Endothelial cell (in vitro differentiated cells): ENCODE data around the gene INHBE. TPM values are rescaled to one million over a fixed set of nuclear protein-coding genes. Genes with fewer than 3 reads are reported as not detected.
"Not testable (repeated sequence)": the region's sequence is repeated elsewhere in the genome, so short reads cannot be mapped to it uniquely, and the experiment has no call there.

Experiments
- DNase-seq: peaks from one replicate; pipeline ENCODE4 v3.0.0; 2021; ENCODE audit warnings: low spot score
- H3K27ac Mint-ChIP-seq: one replicate; pipeline ENCODE4 v1.8.0; 2021; ENCODE audit warnings: mixed read lengths, inconsistent platforms; ENCODE audit not compliant: unreplicated experiment
- H3K27me3 Mint-ChIP-seq: one replicate; pipeline ENCODE4 v1.8.0; 2021; ENCODE audit warnings: mild to moderate bottlenecking, moderate library complexity, mixed read lengths, inconsistent platforms; ENCODE audit not compliant: unreplicated experiment
- H3K36me3 Mint-ChIP-seq: one replicate; pipeline ENCODE4 v1.8.0; 2021; ENCODE audit warnings: mild to moderate bottlenecking, low read depth, mixed read lengths, inconsistent platforms; ENCODE audit not compliant: unreplicated experiment
- H3K4me1 Mint-ChIP-seq: one replicate; pipeline ENCODE4 v1.8.0; 2021; ENCODE audit warnings: mild to moderate bottlenecking, mixed read lengths, inconsistent platforms; ENCODE audit not compliant: unreplicated experiment
- H3K4me3 Mint-ChIP-seq: one replicate; pipeline ENCODE4 v1.8.0; 2021; ENCODE audit warnings: mild to moderate bottlenecking, mixed read lengths, inconsistent platforms; ENCODE audit not compliant: unreplicated experiment
- H3K9me3 Mint-ChIP-seq: one replicate; pipeline ENCODE4 v1.8.0; 2021; ENCODE audit warnings: mixed read lengths, inconsistent platforms; ENCODE audit not compliant: unreplicated experiment
- total RNA-seq: library from RNA; stranded (reverse); fragmentation: NEBNext Ultra II Directional; extraction: Animal tissue kit (Norgen Biotek cat#: 25700); gene quantifications from one replicate; pipeline ENCODE4 v1.2.1, GENCODE V29; 2021; ENCODE audit not compliant: unreplicated experiment
- TF ChIP-seq, protein P1 (sequence below): fragments of 200-600 bp; sonication (generic); IDR thresholded peaks from one replicate; pipeline ENCODE4 v1.5.0; 2021; ENCODE audit warnings: antibody characterized with exemption; ENCODE audit not compliant: unreplicated experiment

INHBE gene
- total RNA-seq, 1 donor from 2014 or later = not detected

GRCh38 chr12:57433370-57433769, 21.7 kb upstream of the INHBE start:
- peaks cover 3% of the 10 kb centered on the region for H3K36me3 Mint-ChIP-seq
- TF ChIP-seq, protein P1, sequence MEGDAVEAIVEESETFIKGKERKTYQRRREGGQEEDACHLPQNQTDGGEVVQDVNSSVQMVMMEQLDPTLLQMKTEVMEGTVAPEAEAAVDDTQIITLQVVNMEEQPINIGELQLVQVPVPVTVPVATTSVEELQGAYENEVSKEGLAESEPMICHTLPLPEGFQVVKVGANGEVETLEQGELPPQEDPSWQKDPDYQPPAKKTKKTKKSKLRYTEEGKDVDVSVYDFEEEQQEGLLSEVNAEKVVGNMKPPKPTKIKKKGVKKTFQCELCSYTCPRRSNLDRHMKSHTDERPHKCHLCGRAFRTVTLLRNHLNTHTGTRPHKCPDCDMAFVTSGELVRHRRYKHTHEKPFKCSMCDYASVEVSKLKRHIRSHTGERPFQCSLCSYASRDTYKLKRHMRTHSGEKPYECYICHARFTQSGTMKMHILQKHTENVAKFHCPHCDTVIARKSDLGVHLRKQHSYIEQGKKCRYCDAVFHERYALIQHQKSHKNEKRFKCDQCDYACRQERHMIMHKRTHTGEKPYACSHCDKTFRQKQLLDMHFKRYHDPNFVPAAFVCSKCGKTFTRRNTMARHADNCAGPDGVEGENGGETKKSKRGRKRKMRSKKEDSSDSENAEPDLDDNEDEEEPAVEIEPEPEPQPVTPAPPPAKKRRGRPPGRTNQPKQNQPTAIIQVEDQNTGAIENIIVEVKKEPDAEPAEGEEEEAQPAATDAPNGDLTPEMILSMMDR = no peak
- peaks cover 9% of the 10 kb centered on the region for H3K27me3 Mint-ChIP-seq
- no peak overlapping the region for H3K4me3 Mint-ChIP-seq
- H3K4me1 Mint-ChIP-seq = peaks cover 16% of the 10 kb centered on the region
- no peak for DNase-seq
- no peak overlapping the region for H3K27ac Mint-ChIP-seq
- no peaks in the 10 kb centered on the region for H3K9me3 Mint-ChIP-seq

DNA sequence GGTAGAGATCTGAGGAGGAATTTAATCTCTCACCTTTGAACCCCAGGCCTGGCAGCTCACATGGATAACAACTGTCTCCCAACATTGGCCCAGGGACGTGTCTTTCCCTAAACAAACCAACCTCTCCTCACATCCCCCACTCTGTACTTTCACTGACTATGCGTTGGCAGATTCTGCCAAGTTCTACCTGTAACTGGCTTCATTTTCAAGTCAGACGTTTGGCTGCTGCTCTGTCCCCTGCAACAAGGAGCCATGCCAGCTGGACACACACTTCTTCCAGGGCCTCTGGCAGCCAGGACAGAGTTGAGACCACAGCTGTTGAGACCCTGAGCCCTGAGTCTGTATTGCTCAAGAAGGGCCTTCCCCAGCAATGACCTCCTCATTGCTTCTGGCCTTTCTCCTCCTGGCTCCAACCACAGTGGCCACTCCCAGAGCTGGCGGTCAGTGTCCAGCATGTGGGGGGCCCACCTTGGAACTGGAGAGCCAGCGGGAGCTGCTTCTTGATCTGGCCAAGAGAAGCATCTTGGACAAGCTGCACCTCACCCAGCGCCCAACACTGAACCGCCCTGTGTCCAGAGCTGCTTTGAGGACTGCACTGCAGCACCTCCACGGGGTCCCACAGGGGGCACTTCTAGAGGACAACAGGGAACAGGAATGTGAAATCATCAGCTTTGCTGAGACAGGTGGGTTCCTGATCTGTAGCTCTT, 20.4 kb upstream of the INHBE start, which contains the start of gene INHBC:
Gene INHBC, plus strand, starts transcription at position 268 of the 707 bp plus-strand sequence. Its CDS starts 103 bp downstream, at position 371.
- Mint-ChIP-seq H3K36me3 (peaks cover 3% of the 10 kb centered on the region), H3K4me1 (peaks cover 10% of the 10 kb centered on the region), H3K9me3 (no peaks in the 10 kb centered on the region), H3K27me3 (peaks cover 7% of the 10 kb centered on the region), H3K4me3 (no peak within 1 kb of the TSS), H3K27ac (no peak within 1 kb of the TSS)
- TF ChIP-seq, protein P1 = no peak
- no peak for DNase-seq

- no peak for DNase-seq
- Mint-ChIP-seq H3K27me3 (peaks cover 4% of the 10 kb centered on the region), H3K36me3 (peaks cover 3% of the 10 kb centered on the region), H3K4me3 (no peak overlapping the region), H3K4me1 (peaks cover 5% of the 10 kb centered on the region), H3K27ac (no peak overlapping the region), H3K9me3 (no peaks in the 10 kb centered on the region)
- TF ChIP-seq, protein P1 = no peak
Measured at GRCh38 chr12:57435293-57435692, 19.8 kb upstream of the INHBE start.

- H3K9me3 Mint-ChIP-seq = no peaks in the 10 kb centered on the region
- peaks cover 4% of the 10 kb centered on the region for H3K4me1 Mint-ChIP-seq
- no peak for DNase-seq
- TF ChIP-seq, protein P1 = no peak
- H3K27me3 Mint-ChIP-seq = peaks cover 3% of the 10 kb centered on the region
- no peak overlapping the region for H3K4me3 Mint-ChIP-seq
- H3K27ac Mint-ChIP-seq = no peak overlapping the region
- H3K36me3 Mint-ChIP-seq = no peaks in the 10 kb centered on the region
Measured at GRCh38 chr12:57438400-57438799, 16.7 kb upstream of the INHBE start.

GRCh38 chr12:57439762-57440266, 15.3 kb upstream of the INHBE start:
- no peaks in the 10 kb centered on the region for H3K9me3 Mint-ChIP-seq
- peaks cover 4% of the 10 kb centered on the region for H3K4me1 Mint-ChIP-seq
- TF ChIP-seq, protein P1 = no peak
- no peak for DNase-seq
- peaks cover 2% of the 10 kb centered on the region for H3K27me3 Mint-ChIP-seq
- no peak overlapping the region for H3K27ac Mint-ChIP-seq
- no peaks in the 10 kb centered on the region for H3K36me3 Mint-ChIP-seq
- no peak overlapping the region for H3K4me3 Mint-ChIP-seq

DNA sequence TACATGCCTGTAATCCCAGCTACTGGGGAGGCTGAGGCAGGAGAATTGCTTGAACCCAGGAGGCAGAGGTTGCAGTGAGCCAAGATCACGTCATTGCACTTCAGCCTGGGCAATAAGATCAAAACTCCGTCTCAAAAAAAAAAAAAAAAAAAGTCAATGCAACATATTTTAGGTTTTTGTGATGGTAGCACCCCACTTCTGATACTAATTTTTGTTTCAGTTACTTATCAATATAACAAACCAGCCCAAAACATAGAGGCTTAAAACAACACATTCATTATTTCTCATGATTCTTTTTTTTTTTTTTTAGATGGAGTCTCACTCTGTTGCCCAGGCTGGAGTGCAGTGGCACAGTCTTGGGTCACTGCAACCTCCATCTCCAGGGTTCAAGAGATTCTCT, 13.7 kb upstream of the INHBE start:
- H3K9me3 Mint-ChIP-seq, H3K36me3 Mint-ChIP-seq, DNase-seq, H3K4me3 Mint-ChIP-seq, H3K27ac Mint-ChIP-seq, H3K4me1 Mint-ChIP-seq, H3K27me3 Mint-ChIP-seq: not testable (repeated sequence)
